GM11168 (cell line): ENCODE results near the gene NXPH4.

Source experiments
- in situ Hi-C: fragments of 300-500 bp; cut with MboI; formaldehyde crosslinking; loops from one replicate; pipeline ENCODE4 v1.12.0; 2022; ENCODE audit warnings: low sequenced_read_pairs; ENCODE audit not compliant: unreplicated experiment

The NXPH4 gene

DNA sequence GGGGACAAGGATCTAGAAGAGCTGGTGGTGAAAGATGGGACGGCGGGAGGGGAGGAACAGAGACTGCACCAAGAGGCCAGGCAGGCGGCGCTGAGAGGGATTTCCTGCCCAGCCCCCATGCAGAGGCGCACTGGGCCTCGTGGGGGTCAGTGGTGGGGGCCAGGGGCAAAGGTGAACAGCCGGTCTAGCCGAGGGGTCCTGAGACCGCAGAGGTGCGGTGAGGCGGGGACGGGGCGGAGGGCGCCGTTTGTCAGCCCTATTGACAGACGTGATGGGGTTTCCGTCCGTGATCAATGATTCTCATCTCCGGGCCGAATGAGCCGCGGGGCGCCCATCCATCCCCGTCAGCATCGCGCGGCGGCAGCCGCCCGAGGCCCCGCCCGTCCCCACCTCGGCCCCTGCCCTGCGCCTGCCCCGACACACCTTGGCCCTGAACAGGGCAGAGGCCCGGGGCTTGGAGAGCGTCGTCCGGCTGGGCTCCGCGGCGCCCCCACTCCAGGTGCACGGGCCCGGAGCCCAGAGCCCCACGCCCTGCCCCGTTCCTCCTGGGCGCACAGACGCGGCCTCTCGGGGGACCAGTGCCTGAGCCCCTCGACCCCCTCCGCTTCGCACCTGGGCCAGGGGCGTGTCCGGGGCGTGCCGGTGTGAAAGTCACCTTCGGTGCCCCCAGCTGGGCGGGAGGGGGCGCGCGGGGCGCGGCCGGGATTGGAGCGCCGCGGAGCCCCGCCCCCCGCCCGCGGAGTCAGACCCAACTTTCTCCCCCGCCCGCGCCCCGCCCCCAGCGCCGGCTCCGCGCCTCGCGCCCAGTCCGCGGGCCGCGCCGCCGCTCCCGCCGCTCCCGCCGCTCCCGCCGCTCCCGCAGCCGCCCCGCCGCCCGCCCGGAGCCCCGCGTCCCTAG, at the start of gene NXPH4:
Gene NXPH4 (plus strand): TSS at position 781 of the 898 bp plus-strand sequence. CDS start 176 bp downstream, outside the sequence.
- in situ Hi-C loops = no loop called here

DNA sequence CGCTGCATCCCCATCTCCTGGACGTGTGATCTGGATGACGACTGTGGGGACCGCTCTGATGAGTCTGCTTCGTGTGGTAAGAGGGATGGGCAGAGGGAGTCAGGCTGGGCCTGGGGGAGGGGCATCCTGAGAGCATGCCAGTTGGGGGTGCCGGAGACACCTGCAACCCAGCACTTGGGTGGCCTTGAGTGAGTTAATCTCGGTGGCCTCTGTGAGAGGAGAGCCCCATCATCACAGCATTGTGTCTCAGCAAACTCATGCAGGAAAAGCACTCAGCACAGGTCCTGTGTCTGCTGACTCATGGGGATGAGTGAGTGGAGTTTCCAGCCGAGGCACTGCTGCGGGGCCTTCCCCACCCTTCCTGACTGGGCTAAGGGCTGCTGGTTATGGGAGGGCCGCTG, 49.6 kb upstream of the NXPH4 start:
- in situ Hi-C loops = no loop called here

DNA sequence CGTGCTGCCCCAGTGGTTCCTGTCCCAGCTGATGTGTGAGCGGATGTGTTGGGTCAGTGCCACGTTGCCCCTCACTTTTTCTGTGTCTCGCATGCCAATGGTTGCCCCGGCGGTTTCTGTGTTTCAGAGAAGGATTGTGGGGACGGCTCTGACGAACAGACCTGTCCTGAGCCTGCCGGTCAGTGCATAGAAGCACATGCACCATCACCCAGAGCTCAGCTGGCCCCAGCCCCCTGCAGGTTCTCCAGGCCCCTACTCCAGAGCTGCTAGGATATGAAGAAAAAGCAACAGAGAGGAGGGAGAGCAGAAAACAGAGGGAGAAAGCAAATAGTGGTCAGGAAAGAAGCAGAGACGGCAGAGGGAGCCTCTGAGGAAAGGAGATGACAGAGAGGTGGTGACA, 48.5 kb upstream of the NXPH4 start:
- in situ Hi-C loops = no loop called here

DNA sequence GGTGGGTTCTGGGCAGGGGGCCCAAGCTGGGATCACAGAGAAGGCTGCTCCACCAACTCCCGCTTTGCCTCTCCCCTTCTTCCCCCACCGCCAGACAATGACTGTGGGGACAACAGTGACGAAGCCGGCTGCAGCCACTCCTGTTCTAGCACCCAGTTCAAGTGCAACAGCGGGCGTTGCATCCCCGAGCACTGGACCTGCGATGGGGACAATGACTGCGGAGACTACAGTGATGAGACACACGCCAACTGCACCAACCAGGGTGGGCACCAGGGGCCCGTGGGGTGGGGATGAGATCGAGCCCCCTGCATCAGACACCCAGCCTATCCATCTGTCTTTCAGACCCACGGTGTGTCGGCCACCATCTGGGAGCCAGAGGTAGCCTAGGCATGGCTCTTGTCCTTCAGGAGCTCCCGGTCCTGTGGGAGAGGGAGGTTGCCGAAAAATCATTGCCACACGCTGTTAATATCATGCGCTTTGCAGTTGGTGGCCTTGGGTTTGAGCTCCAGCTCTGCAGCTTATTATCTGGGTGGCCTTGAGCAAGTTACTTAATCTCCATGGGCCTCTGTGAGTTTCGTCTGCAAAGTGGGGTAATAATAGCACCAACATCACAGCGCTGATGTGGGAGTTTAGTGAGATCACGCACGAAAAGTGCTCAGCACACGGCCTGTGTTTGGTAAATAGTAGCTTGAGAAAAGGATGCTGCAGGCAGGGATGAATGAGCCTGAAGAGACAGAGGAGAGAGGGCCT, 47.4 kb upstream of the NXPH4 start:
- in situ Hi-C loops = no loop called here

DNA sequence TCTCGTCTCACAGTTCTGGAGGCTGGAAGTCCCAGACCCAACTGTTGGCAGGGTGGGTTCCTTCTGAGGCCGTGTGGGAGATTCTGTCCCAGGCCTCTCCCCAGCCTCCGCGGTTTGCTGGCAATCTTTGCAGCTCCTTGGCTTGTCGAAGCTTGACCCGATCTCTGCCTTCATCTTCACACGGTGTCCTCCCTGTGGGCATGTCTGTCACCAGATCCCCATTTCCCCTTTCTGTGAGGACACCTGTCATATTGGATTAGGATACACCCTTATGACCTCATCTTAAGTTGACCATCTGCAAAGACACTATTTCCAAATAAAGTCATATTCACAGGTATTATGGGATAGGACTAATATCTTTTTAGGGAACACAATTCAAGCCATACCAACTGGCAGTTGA, 46.6 kb upstream of the NXPH4 start:
- in situ Hi-C loops = no loop called here

DNA sequence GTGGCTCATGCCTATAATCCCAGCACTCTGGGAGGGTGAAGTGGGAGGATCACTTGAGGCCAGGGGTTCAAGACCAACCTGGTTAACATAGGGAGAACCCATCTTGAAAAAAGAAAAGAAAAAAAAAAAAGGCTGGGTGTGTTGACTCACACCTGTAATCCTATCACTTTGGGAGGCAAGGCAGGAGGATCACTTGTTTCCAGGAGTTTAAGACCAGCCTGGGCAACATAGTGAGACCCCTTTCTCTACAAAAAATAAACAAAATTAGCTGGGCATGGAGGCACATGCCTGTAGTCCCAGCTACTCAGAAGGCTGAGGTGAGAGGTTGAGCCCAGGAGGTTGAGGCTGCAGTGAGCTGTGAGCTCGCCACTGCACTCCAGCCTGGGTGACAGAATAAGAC, 46.2 kb upstream of the NXPH4 start:
- in situ Hi-C loops = no loop called here

DNA sequence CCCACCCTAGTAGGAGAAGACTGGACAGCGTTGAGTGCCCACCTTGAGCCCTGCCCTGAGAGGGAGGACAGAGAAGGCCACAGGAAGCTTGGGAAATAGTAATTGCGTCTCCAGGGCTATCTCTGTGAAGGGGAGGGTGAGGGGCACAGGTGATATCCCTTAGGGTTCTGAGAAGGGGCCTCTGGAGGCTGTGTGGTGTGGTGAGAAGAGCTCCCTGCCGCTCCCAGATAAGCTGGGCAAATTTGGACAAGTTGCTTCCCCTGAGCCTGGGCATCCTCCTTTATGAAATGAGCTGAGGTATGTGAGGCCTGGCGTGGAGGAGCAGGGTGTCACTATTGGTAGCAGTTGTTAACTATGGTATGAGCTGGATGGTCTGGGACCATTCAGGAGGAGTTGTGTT, 45.7 kb upstream of the NXPH4 start:
- in situ Hi-C loops = no loop called here

DNA sequence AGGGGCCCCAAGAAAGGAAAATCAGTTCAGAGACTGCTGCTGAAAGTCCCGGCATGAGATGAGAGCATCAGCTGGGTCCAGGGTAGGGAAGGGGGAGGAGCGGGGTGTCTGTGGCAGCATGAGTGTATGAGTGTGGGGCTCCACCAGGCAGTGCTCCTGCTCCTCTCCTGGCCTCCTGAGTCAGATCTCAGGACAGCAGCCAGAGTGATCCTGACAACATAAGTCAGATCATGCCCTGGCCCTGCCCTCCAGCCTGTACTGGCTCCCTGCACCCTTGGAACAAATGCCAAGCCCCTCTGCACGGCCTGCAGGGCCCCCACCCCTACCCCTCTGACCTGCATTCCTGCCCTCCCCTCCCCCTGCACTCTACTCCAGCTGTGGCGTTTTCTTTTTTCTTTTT, 44.9 kb upstream of the NXPH4 start:
- in situ Hi-C loops = no loop called here

DNA sequence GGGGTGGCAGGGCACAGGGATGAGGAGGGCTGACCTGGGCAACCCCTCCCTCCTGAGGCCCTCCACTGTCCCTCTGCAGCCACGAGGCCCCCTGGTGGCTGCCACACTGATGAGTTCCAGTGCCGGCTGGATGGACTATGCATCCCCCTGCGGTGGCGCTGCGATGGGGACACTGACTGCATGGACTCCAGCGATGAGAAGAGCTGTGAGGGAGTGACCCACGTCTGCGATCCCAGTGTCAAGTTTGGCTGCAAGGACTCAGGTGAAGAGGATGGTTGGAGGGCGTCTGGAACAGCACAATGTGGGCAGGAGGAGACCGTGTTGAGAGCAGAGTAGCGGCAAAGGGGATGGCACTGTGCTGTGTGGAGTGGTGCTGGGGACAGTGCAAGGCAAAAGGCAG, 43.5 kb upstream of the NXPH4 start:
- in situ Hi-C loops = no loop called here

DNA sequence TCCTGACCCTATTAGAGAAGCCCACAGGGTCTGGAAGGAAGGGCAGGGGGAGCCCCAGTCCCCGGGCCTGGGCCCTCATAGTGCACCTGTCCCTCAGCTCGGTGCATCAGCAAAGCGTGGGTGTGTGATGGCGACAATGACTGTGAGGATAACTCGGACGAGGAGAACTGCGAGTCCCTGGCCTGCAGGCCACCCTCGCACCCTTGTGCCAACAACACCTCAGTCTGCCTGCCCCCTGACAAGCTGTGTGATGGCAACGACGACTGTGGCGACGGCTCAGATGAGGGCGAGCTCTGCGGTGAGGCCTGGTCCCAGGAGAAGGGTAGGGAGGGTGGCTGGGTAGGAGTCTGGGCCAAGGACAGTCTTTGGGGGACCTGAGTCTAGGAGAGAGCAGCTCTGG, 42.9 kb upstream of the NXPH4 start:
- in situ Hi-C loops = no loop called here

DNA sequence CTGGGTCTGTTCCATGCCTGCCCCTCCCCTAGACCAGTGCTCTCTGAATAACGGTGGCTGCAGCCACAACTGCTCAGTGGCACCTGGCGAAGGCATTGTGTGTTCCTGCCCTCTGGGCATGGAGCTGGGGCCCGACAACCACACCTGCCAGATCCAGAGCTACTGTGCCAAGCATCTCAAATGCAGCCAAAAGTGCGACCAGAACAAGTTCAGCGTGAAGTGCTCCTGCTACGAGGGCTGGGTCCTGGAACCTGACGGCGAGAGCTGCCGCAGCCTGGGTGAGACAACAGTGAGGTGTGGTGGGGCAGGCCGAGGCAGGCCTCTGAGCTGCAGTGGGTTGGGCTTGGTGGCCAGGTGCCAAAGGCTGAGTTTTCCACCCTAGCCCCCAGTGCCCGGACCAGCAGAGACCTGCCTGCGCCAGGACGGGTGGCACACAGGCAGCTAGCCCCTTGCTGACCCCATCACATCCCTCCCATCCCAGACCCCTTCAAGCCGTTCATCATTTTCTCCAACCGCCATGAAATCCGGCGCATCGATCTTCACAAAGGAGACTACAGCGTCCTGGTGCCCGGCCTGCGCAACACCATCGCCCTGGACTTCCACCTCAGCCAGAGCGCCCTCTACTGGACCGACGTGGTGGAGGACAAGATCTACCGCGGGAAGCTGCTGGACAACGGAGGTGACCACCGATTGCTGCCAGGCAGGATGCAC, 41.0 kb upstream of the NXPH4 start:
- in situ Hi-C loops = loop anchor here (5.0 kb wide), 1 partner anchor 53 kb away; no protein-coding TSS in a partner anchor

DNA sequence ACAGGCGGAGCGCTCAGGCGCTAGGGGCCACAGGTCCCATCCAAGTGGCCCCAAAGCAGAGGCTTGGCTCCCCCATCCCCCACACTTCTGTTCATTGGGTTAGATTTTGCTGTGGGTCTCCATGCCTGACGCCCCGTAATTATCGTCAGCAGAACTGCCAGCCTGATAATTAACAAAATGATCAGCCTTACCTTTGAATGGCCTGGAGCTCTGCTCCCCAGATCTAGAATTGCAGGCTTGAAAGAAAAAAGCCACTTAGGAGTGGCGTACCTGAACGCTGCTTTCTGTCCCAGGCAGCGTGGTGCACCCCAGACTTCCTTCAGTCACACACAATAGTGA, 40.5 kb upstream of the NXPH4 start:
- in situ Hi-C loops = loop anchor here (5.0 kb wide), 1 partner anchor 54 kb away; no protein-coding TSS in a partner anchor

DNA sequence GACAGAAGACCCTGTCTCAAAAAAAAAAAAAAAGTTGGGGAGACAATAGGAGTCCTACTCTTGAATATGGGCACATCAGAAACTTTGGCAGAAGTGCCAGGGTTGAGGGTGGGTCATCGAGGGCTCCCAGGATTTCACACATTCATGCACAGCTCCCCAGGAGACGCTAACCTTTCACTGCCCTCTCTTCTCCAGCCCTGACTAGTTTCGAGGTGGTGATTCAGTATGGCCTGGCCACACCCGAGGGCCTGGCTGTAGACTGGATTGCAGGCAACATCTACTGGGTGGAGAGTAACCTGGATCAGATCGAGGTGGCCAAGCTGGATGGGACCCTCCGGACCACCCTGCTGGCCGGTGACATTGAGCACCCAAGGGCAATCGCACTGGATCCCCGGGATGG, 39.7 kb upstream of the NXPH4 start:
- in situ Hi-C loops = loop anchor here (5.0 kb wide), 1 partner anchor 55 kb away; no protein-coding TSS in a partner anchor

DNA sequence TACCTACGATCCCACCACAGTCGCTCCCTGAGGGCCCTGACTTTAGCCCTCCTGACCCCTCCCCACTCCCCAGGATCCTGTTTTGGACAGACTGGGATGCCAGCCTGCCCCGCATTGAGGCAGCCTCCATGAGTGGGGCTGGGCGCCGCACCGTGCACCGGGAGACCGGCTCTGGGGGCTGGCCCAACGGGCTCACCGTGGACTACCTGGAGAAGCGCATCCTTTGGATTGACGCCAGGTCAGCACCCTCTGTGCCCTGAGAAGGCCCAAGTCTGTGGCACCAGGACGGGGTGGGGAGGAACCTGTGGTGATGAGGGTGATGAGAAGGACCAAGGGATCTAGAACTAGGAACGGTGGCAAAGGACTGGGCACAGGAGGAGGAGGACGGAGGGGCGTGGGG, 39.2 kb upstream of the NXPH4 start:
- in situ Hi-C loops = loop anchor here (5.0 kb wide), 1 partner anchor 55 kb away; no protein-coding TSS in a partner anchor

DNA sequence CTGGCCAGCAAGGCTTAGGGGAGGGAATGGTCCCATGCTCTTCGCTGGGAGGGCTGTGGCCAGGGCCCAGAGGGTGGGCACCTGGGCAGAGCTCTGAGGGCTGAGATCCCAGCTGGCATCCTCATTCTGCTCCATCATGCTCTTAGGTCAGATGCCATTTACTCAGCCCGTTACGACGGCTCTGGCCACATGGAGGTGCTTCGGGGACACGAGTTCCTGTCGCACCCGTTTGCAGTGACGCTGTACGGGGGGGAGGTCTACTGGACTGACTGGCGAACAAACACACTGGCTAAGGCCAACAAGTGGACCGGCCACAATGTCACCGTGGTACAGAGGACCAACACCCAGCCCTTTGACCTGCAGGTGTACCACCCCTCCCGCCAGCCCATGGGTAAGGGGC, 38.4 kb upstream of the NXPH4 start:
- in situ Hi-C loops = loop anchor here (5.0 kb wide), 1 partner anchor 56 kb away; no protein-coding TSS in a partner anchor

DNA sequence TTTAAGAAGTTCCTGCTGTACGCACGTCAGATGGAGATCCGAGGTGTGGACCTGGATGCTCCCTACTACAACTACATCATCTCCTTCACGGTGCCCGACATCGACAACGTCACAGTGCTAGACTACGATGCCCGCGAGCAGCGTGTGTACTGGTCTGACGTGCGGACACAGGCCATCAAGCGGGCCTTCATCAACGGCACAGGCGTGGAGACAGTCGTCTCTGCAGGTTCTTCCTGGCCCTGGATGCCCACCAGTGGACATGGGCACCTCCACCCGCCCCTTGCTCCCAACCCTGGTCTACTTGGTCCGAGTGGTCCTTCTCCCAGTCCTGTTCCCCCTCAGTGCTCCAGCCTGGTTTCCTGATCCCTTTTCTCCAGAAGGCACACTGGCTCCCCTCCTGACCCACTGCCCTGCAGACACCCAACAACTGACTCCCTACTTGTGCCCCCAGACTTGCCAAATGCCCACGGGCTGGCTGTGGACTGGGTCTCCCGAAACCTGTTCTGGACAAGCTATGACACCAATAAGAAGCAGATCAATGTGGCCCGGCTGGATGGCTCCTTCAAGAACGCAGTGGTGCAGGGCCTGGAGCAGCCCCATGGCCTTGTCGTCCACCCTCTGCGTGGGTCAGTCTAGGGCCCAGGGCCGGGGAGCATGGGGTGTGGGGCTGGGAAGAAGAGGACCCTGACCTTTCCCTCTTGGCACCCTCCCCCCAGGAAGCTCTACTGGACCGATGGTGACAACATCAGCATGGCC, 37.1 kb upstream of the NXPH4 start:
- in situ Hi-C loops = loop anchor here (5.0 kb wide), 1 partner anchor 57 kb away; no protein-coding TSS in a partner anchor

DNA sequence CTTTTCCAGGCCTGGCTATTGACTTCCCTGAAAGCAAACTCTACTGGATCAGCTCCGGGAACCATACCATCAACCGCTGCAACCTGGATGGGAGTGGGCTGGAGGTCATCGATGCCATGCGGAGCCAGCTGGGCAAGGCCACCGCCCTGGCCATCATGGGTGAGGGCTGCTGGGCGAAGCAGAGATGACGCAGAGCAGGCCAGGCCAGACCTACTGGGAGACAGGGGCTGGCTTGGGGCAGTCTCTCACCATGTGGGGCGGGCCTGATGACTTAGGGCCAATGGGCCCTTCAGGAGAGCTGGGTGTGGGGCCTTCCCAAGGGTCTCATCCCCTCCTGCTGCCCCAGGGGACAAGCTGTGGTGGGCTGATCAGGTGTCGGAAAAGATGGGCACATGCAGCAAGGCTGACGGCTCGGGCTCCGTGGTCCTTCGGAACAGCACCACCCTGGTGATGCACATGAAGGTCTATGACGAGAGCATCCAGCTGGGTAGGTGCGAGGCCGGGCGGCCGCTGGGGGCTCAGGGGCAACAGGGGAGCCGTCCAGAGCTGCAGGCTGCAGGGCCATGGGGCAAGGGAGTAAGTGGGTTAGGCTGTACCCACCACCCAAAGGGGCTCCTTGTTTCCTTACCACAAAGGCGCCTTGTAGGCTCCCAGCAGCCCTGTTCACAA, 36.1 kb upstream of the NXPH4 start:
- in situ Hi-C loops = no loop called here

DNA sequence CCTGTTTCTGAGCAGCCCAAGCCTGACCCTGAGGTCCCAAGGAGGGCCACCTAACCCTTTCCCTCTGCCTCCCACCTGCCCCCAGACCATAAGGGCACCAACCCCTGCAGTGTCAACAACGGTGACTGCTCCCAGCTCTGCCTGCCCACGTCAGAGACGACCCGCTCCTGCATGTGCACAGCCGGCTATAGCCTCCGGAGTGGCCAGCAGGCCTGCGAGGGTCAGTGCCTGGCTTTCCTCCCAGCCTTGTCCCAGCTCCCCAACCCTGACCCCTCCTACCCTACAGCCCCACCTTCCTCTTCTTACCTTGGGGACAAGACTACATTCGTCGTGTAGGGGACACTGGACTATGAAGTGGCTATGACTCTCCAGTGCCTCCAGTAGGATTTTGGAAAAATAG, 35.5 kb upstream of the NXPH4 start:
- in situ Hi-C loops = no loop called here

DNA sequence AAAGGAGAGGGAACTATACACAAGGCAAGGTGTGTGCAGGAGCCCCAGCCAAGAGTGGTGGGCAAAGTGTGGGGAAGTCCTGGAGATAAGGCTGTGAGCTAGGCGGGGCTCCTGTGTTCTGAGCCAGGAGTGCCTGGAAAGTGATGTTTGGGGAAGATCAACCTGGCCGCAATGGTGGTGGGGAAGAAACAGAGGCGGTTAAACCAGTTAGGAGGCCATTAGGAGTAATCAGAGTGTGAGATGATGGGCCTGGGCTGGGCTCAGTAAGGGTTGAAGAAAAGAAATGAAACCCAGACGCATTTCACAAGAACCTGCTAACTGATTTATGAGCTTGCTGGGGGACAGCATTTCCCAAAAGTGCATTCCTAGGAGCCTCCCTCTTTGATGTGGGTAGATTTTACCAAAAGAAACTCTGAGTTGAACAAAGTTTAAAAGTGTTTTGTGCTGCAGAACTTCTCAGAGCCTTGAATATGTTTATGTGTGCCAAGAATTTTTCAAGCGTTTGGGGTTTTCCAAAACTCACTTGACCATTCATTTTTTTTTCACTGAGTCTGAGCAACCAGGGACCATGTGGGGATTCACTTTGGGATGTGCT, 34.9 kb upstream of the NXPH4 start:
- in situ Hi-C loops = no loop called here
